ENCODE results near the gene MBD1. TPM values are rescaled to one million over a fixed set of nuclear protein-coding genes. Genes with fewer than 3 reads are reported as not detected.

MBD1 gene
- total RNA-seq, 1 experiment from 2014 or later = 43.5 TPM

- TF ChIP-seq EZH2 (IDR thresholded peaks at IDR 0.05; ENCODE audit: low read depth) (no peak), CTCF (conservative IDR thresholded peaks at IDR 0.05) (no peak)
- Histone ChIP-seq H3K4me1 (replicated peaks; ENCODE audit: insufficient read depth) (peaks cover 18% of the 10 kb centered on the region), H3F3A (ENCODE audit: insufficient read depth, low read depth) (peaks cover 23% of the 10 kb centered on the region), H3K27me3 (ENCODE audit: insufficient read depth, low read depth) (no peaks in the 10 kb centered on the region; the same call in 1 of the 2 replicates), H3K9me2 (ENCODE audit: insufficient read depth) (no peaks in the 10 kb centered on the region), H3K27ac (peak overlapping the region; percentile 99), H3K79me2 (ENCODE audit: low read depth) (no peaks in the 10 kb centered on the region), H3K9me3 (ENCODE audit: insufficient read depth, low read depth) (peaks cover 3% of the 10 kb centered on the region; the same call in 1 of the 2 replicates), H4K20me1 (ENCODE audit: insufficient read depth) (no peaks in the 10 kb centered on the region), H3K36me3 (ENCODE audit: low read depth) (no peaks in the 10 kb centered on the region), H2AFZ (peak overlapping the region; percentile 87), H3K4me2 (peak overlapping the region; percentile 97), H3K4me3 (peak overlapping the region; percentile 78)
- intact Hi-C loops (cut with micrococcal nuclease; ENCODE audit: unreplicated experiment) = no loop called here
- no peak for DNase-seq
- BruUV-seq (replicated peaks) = no TSS peak
- POLR2A ChIA-PET (ENCODE audit: unreplicated experiment) = no interaction called here
- CTCF ChIA-PET = interaction anchor here (0.6 kb wide), 1 partner anchor 49 kb away, joined by 3 read pairs; no protein-coding TSS in a partner anchor
These were observed 26.0 kb upstream of the MBD1 start for GRCh38 chr18:50307400-50307737.

- H3K36me3 ChIP-seq (ENCODE audit: low read depth) = no peaks in the 10 kb centered on the region
- no peaks in the 10 kb centered on the region; the same call in 1 of the 2 replicates for H3K27me3 ChIP-seq (ENCODE audit: insufficient read depth, low read depth)
- H4K20me1 ChIP-seq (ENCODE audit: insufficient read depth) = no peaks in the 10 kb centered on the region
- peak in 1 of 2 experiments; percentile 47 for DNase-seq
- H3K4me3 ChIP-seq = peak overlapping the region; percentile 78; the same call in 1 of the 2 replicates
- BruUV-seq (replicated peaks) = no TSS peak
- peak overlapping the region; percentile 87 for H2AFZ ChIP-seq
- H3K27ac ChIP-seq = peak overlapping the region; percentile 99
- H3K9me2 ChIP-seq (ENCODE audit: insufficient read depth) = no peaks in the 10 kb centered on the region
- H3K4me1 ChIP-seq (replicated peaks; ENCODE audit: insufficient read depth) = peaks cover 18% of the 10 kb centered on the region
- peak overlapping the region; percentile 97 for H3K4me2 ChIP-seq
- CTCF ChIA-PET = interaction anchor here (0.6 kb wide), 1 partner anchor 49 kb away, joined by 3 read pairs; no protein-coding TSS in a partner anchor
- POLR2A ChIA-PET (ENCODE audit: unreplicated experiment) = no interaction called here
- peaks cover 23% of the 10 kb centered on the region for H3F3A ChIP-seq (ENCODE audit: insufficient read depth, low read depth)
- no peak for TF ChIP-seq EZH2 (IDR thresholded peaks at IDR 0.05; ENCODE audit: low read depth)
- TF ChIP-seq CTCF (conservative IDR thresholded peaks at IDR 0.05) = no peak
- H3K9me3 ChIP-seq (ENCODE audit: insufficient read depth, low read depth) = peaks cover 3% of the 10 kb centered on the region; the same call in 1 of the 2 replicates
- no peaks in the 10 kb centered on the region for H3K79me2 ChIP-seq (ENCODE audit: low read depth)
- intact Hi-C loops (cut with micrococcal nuclease; ENCODE audit: unreplicated experiment) = no loop called here
These were observed 25.6 kb upstream of the MBD1 start for GRCh38 chr18:50306944-50307343.

- POLR2A ChIA-PET (ENCODE audit: unreplicated experiment) = no interaction called here
- no peak for TF ChIP-seq CTCF (conservative IDR thresholded peaks at IDR 0.05)
- no peak for TF ChIP-seq EZH2 (IDR thresholded peaks at IDR 0.05; ENCODE audit: low read depth)
- peaks cover 3% of the 10 kb centered on the region; the same call in 1 of the 2 replicates for H3K9me3 ChIP-seq (ENCODE audit: insufficient read depth, low read depth)
These were observed 19.8 kb upstream of the MBD1 start for GRCh38 chr18:50301074-50301473.

More at GRCh38 chr18:50301074-50301473, 19.8 kb upstream of the MBD1 start:
- no peaks in the 10 kb centered on the region for H3K79me2 ChIP-seq (ENCODE audit: low read depth)
- no TSS peak for BruUV-seq (replicated peaks)
- H3K27ac ChIP-seq = no peak overlapping the region
- H4K20me1 ChIP-seq (ENCODE audit: insufficient read depth) = no peaks in the 10 kb centered on the region
- no peaks in the 10 kb centered on the region for H3K36me3 ChIP-seq (ENCODE audit: low read depth)
- H3K4me3 ChIP-seq = no peak overlapping the region
- peaks cover 13% of the 10 kb centered on the region for H3K4me1 ChIP-seq (replicated peaks; ENCODE audit: insufficient read depth)
- no peaks in the 10 kb centered on the region for H3K9me2 ChIP-seq (ENCODE audit: insufficient read depth)
- H2AFZ ChIP-seq = no peak overlapping the region
- H3K4me2 ChIP-seq = no peak overlapping the region
- intact Hi-C loops (cut with micrococcal nuclease; ENCODE audit: unreplicated experiment) = no loop called here
- no peaks in the 10 kb centered on the region; the same call in 1 of the 2 replicates for H3K27me3 ChIP-seq (ENCODE audit: insufficient read depth, low read depth)
- CTCF ChIA-PET = no interaction called here
- DNase-seq = no peak
- H3F3A ChIP-seq (ENCODE audit: insufficient read depth, low read depth) = no peaks in the 10 kb centered on the region
